Globus pallidus (tissue), 1 donor: ENCODE data around the gene WDR93.
"Not testable (repeated sequence)": the region's sequence is repeated elsewhere in the genome, so short reads cannot be mapped to it uniquely, and the experiment has no call there.

Experiments used
- DNase-seq: peaks from one replicate; pipeline ENCODE4 v3.0.0-alpha.2; 2015; ENCODE audit warnings: low spot score

The WDR93 gene

DNA sequence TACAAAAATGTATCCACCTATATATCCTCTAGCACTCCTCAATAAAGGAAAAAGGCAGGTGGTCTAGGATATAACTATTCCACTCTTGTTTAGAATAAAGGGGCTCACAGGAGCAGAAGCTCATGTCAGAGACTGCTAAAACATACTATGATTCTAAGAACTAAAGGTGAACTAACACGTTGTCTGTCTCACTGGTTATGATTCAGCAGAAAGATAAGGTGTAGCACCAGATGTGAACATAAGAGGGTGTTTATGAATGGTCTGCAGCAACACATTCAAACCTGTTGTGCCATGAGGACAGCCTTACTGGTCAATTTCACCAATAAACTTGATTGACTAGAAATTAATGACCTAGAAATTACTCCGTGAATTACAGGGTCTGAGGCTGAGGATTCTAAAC is 4.6 kb upstream of the WDR93 start:
- no peak for DNase-seq

DNA sequence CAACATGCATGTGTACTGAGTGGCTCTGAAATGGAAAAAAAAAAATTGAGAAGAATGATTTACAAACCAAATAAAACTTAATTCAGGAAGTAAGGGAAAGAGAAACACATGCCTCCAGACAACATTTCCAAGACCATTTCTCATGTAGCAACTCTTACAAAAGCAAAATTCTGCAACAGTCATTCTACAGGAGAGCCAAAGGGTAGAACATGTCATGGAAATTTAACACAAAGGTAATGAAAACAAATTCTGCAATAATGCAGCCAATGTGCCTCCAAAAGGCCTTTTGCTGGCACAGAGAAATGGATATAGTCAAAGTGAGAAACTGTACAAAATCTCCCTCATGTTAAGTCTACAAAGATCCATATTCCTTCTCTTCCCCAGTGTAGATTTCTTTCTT is 4.1 kb upstream of the WDR93 start:
- no peak for DNase-seq

DNA sequence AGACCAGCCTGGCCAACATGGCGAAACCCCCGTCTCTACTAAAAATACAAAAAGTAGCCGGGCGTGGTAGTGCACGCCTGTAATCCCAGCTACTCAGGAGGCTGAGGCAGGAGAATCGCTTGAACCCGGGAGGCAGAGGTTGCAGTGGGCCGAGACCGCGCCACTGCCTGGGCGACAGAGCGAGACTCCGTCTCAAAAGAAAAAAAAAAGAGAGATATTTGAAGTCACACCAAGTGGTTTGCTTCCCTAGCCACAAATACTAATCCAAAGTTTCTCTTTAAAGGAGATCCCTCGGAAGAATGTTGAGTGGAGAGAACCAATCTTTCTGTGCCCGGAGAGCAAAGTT is 708 bp upstream of the WDR93 start:
- not testable (repeated sequence) for DNase-seq

DNA sequence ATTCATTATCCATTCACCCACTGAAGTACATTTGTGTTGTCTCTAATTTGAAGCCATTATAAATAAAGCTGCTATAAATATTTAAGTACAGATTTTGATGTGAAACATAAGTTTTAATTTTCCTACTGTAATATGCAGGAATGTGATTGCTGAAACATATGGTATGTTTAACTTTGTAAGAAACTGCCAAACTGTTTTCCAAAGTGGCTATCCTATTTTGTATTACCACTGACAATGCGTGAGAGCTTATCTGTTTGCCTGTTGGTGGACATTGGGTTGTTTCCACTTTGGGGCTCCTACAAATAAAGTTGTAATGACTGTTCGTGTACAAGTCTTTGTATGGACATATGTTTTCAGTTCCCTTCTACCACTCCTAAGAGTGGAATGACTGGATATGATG is 2.5 kb downstream of the WDR93 start:
- no peak for DNase-seq

DNA sequence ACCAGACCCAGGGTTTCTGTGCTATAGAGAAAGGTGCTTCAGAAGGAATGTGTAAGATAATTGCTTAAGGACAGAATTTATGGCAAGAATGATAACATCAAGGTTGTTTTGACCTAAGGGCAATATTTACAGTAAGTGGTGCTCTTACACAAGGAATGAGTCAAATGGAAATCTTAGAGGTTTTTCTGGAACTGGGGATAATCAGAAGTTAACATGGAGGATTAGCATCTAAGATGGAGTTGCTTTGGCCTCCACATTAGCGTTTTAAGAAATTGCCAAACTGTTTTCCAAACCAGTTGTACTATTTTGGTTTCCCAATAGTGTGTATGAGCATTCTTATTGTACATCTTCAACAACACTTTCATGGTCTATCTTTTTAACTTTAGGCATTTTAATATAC is 3.1 kb downstream of the WDR93 start:
- DNase-seq: no peak

DNA sequence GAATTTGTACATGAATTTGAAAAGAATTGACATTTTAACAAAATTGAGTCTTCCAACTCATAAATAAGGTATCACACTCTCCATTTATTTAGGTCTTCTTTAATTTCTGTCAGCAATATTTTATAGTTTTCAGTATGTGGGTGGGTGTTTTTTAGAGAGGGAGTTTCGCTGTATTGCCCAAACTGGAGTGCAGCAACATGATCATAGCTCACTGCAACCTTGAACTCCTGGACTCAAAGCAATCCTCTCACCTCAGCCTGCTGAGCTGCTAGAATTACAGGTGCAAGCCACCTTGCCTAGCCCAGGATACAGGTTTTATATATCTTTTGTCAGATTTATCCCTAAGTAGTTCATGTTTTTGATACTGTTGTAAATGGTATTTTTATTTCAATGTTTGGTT is 4.6 kb downstream of the WDR93 start:
- DNase-seq: no peak

DNA sequence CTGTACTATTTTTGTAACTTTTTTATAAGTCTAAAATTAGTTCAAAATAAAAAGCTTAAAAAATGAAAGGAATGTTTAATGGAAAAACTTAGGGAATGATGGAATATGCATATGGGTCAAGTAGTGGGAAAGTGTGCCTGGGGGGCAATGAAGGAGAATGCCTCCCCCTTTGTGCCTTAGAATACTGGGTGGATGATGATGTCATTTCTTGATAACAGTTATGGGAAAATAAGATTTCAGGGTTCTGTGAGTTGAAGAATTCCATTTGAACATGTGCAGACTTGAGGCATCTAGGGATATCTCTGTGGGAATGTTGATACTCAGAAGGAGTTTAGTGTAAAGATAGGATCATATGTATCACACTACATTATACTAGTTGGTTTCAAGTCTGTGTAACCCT is 13.8 kb downstream of the WDR93 start:
- DNase-seq: no peak

DNA sequence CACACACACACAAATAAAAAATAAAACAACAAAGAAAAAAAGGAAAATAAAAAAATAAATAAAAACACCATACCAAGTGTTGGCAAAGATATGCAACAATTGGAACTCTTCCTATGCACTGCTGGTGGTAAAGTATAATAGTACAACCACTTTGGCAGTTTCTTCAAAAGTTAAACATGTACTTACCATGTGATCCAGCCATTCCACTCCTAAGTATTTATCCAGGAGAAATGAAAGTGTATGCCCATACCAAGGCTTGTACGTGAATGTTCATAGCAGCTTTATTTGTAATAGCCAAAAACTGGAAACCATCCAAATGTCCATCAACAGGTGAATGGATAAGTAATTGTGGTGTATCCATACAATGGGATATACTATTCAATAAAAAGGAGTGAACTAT is 17.0 kb downstream of the WDR93 start:
- no peak for DNase-seq

DNA sequence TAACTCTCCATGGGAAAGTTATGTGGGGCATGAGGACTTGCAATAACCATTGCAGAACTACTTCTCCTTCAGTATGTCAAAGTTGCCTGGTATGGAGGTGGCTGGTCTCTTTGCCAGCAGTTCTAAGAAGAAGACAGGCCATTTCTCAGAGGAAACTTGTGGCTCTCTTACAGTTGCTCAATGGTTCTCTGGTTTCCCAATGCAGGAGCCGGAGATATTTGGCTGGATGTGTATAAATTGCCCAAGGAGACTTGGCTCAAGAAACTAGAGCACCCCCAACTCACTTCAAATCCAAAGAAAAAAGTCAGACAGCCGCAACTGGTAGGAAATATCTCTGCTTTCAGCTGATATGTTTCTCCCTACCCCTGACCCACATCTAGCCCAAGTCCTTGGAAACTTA is 24.2 kb downstream of the WDR93 start:
- DNase-seq: no peak

DNA sequence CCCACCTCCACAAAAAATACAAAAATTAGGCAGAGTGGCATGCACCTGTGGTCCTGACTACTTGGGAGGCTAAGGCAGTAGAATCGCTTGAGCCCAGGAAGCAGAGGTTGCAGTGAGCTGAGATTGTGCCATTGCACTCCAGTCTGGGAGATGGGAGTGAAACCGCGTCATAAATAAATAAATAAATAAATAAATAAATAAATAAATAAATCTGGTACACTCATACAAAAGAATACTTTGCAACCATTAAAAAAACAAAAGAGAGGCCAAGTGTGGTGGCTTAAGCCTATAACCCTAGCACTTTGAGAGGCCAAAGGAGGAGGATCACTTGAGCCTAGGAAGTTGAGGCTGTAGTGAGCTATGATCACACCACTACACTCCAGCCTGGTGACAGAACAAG is 32.4 kb downstream of the WDR93 start:
- DNase-seq: no peak

DNA sequence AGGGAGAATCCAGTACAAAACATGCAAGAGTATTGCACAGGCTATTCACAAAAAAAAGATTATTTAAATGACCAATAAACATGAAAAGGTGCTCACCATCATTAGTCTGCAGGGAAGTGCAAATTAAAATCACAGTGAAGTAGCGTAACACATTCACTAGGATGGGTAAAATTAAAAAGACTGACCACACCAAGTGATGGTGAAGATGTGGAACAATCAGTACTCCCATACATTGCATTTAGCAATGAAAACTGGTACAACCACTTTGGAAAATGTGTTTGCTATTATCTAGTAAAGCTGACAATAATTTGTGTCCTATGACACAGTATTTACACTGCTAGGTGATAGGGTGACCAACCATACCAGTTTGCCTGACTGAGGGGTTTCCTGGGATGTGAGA is 34.0 kb downstream of the WDR93 start:
- DNase-seq: no peak

DNA sequence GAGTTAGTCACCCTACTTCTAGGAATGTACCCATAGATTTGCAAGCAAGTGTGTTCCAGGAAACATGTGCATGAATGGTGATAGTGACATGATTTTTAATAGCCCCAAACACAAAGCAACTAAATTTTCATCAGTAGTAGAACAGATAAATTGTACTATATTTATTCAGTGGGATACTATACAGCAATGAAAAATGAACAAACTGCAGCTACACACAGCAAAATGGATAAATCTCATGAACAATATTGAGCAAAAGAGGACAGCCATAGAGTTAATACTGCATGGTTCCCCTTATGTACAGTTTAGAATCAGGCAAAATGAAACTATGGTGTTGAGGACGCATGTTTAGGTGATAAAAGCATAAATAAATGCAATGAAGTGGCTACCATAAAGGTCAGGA is 34.5 kb downstream of the WDR93 start:
- DNase-seq: no peak

DNA sequence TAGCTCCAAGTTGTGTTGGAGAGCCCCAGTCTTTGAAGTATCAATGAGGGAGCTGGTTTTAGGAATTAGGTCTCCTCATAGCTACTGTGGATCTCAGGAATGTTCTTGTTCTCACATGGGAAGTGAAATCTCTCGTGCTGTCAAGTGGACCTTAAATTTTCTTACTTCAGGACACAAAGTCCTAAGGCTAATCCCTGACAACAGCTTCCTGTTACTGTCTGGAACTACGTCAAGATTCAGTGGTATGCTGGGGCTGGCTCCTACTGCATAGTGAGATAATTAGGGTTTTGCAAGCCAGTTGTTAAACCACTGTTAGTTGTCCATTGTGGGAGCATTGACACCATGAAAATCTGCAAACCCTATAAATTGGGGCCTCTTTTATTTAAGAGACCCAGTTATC is 37.6 kb downstream of the WDR93 start:
- DNase-seq: no peak

DNA sequence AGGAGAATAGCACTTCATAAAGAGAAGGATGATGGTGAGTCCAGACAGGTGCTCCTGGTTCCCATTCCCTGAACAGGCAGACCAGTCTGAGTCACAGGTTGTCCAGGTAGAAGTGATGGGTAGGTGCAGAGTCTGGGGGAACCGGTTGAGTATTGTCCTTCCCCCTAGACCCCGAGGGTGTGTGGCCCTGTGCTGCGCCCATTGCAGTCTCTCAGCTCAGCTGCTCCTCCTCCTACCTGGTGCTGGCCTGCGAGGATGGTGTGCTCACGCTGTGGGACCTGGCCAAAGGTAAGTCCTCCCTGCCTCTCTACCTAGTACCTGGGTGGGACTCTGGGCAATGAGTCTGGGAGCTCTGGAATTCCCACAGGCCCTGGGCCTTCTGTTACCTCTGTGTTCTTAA is 40.7 kb downstream of the WDR93 start:
- no peak for DNase-seq

DNA sequence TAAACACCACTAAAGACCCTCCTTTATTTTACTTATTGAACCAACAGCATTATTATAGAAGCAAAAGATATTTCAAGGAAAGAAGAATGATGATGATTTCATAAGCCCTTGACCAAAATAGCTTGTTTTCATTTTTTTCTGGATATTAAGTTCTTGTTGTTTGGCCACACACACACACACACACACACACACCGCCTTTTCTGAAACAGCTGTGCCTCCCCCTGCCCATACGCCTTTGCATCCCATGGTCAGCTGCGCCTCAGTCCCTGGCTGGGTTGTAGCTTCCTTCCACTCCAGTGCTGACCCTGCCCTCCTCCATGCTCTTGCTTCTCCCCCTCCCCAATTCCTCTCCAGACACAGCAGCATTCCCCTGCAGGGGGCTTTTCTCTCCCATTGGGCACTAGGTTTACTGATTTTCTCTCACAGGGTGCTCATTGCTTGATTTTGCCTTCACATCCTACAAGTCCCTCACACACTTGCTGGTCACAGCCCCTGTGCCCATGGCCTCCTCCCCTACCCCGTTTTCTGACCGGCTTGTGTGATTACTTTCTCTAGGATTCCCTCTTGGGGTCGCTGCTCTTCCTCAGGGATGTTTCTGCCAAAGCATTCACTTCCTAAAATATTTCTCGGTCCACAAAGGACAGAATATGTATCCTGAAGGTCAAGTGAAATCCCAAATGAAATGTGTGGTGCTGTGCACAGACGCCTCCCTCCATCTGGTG is 42.0 kb downstream of the WDR93 start:
- no peak for DNase-seq

DNA sequence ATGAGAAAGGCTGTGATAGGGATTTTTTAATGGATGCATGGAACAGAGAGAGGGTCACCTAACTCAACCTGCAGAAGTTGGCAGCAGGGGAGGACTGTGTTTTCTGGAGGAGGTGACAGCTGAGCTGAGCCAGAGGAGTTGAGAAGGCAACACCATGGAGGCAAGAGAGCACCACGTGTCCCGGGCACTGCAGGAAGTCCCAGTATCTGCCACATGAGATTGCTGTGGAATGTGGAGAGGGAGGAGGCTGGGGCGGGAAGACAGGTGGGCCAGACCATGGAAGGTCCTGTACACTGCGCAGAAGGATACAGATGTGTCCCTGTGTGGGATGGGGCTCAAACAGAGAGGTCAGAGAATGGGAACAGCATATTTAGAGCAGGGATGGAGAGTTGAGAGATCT is 45.2 kb downstream of the WDR93 start:
- DNase-seq: no peak

DNA sequence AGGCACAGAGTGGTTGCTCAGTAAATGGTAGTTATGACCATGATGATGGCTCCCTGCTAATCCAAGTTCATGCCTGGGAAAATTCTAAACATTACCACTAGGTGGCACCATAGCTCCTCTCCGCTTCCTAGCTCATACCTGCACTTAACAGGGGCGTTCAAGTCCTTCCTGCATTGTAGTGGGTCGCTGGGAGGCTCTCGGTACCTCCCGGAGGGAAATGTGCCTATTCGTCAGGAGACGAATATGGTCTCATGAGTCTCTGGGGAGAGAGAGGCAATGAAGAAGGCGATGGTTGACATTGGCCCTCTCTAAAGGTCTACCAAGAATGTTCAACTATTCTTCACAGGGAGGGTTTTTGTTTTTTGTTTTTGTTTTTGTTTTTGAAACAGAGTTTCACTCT is 49.5 kb downstream of the WDR93 start:
- DNase-seq: peak; percentile 51

DNA sequence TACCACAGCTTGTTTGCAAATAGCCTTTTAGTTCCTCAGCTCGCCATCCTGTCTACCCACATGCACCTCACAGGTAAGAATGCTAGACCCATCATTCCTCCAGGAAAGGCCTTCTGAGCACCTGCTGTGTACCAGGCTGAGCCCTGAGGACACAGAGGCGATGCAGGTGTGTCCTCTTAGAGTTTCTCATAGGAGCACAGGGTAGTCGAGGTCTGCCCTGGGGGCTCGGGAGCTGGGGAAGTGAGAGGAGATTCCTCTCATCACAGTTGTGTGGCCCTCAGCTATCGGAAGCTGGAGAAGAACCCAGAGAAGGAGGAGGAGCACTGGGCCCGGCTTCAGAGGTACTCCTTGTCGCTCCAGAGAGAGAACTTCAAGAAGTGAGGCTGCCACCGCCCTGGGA is 52.4 kb downstream of the WDR93 start:
- DNase-seq: no peak

DNA sequence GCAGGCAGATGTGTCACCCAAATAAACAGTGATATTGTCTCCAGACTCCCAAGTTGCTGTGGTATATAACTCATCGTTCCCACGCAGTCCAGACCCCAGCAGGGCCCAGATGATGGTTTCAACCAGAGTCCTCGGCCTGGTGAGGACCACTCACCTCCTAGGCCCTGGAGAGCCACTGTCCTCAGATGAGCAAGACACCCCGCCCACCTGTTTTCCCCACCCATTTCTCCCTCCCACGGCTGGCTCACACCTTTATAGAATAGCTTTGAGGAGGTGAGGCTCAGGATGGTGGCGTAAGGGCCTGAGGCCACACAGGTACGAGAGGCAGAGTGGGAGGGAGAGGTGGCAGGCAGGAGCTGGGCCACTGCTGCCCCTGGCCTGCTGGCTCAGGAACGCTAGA is 53.0 kb downstream of the WDR93 start:
- DNase-seq: no peak

DNA sequence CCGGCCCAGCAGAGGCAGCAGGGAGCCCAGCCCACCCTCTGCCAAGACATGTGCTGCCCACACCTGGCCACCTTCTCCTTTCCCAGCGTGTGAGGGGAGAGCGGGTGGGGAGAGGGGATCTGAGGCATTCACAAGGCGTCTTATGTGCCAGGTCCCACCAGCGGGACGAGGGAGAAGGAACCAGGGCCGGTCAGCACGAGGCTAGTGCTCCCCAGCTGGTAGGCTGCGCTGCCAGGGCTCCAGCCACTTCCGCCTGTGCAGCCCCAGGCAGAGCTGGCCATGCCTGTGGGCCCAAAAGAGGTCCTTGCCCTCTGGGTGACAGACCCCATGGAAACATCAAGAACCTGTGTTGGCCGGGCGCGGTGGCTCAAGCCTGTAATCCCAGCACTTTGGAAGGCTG is 54.5 kb downstream of the WDR93 start:
- DNase-seq: no peak

DNA sequence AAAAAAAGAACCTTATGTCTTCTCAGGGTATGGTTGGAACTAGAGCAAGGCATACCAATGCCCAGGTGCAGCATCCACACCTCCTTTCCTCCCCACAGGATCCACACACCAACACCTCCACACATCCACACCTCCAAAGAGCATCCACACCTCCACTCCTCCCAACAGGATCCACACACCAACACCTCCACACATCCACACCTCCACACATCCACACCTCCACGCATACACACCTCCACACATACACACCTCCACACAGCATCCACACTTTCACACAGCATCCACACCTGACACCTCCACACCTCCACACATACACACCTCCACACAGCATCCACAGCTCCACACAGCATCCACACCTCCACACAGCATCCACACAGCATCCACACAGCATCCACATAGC is 55.2 kb downstream of the WDR93 start:
- DNase-seq: no peak

DNA sequence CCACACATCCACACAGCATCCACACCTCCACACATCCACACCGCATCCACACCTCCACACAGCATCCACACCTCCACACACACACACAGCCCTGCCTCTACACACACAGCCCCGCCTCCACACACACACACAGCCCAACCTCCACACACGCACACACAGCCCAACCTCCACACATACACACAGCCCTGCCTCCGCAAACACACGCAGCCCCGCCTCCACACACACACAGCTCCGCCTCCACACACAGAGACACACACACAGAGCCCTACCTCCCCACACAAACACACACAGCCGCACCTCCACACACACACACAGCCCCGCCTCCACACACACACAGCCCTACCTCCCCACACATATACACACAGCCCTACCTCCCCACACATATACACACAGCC is 55.8 kb downstream of the WDR93 start:
- no peak for DNase-seq

DNA sequence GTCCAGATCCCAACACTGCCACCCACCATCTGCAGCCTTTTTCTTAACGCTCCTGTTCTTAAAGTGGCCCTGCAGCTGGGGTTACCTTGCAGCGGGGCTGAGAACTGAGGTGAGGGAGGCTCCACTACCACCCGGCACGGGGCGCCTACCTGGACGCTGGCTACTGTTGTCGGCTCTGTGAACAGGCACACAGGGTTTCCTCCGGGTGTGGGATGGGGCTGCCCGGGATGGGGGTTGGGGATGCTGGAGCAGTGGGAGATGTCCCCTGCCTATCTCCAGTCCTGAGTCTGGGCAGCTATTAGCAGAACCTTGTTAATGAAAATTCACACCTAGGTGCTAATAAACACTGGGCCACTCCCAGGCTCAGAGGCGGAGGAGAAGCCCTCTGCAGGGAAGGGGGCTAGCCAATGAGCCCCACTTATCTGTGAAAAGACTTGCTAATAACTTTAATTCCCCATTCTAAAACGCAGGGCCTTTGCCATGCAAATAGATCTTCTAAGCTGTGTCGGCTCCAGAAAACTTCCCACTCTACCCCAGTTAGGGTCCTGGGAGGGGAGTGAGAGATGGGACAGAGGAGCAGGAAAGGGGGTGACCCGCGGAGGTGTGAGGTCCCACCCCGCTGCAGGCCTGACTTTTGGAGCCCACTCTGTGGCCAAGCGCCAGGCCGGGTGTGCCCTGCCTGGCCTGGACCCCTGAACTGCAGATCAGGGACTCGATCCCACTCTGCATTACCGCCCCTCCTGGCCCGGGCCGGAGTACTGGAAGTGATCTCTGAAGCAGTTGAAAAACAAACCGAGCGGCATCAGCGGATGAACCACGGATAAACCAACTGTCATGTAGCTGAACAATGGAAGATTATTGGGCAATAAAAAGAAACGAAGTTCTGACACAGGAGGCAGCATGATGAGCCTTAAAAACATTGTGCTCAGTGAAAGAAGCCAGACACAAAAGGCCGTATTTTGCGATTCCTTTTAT is 57.4 kb downstream of the WDR93 start:
- no peak for DNase-seq

DNA sequence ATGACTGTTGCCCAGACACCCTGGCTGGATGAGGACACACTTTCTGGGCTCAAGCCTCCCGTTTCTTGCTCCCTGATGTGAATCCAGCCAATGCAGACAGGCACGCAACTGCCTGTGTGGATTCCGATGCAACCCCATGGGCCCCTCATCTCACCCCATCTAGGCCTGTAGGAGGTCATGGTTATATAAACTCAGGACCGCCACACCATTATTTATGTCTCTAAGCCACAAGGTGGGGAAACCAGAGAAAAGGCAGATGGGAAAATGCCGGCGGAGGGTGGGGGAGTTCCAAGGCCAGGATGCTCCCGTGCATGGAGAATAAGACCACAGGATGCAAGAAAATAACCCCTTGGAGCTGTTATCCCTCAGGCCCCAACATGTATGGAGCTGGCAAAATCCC is 58.4 kb downstream of the WDR93 start:
- no peak for DNase-seq
